GM12878 (cell line): ENCODE results near the gene DIP2C.

Experiments
- ATF3 ChIP-seq: IDR thresholded peaks from 2 replicates; pipeline ENCODE4 v1.6.1; 2011; ENCODE audit warnings: low read depth, mild to moderate bottlenecking, low read length, moderate library complexity, borderline replicate concordance; ENCODE audit errors: extremely low read depth
- CTCF ChIP-seq, 3 experiments: IDR thresholded peaks in 2 of 3; conservative IDR thresholded peaks in 1 of 3; 2 replicates each; pipeline ENCODE4 v1.5.1; 2011; ENCODE audit warnings: low read depth in 3 of 3, low read length in 3 of 3, mild to moderate bottlenecking in 3 of 3, control low read depth in 2 of 3, moderate library complexity in 2 of 3, inconsistent platforms in 1 of 3, mixed read lengths in 1 of 3; ENCODE audit not compliant: control insufficient read depth in 2 of 3, insufficient read depth in 1 of 3; ENCODE audit errors: extremely low read depth in 1 of 3
- DPF2 ChIP-seq: fragments of 450-650 bp; IDR thresholded peaks from 2 replicates; pipeline ENCODE4 v1.6.1; 2017; ENCODE audit warnings: mild to moderate bottlenecking
- MAX ChIP-seq: IDR thresholded peaks from 2 replicates; pipeline ENCODE4 v1.6.1; 2012; ENCODE audit warnings: low read depth, low read length, improper control_type of control experiment
- RCOR1 ChIP-seq: conservative IDR thresholded peaks from 2 replicates; pipeline ENCODE4 v1.6.1; 2012; ENCODE audit warnings: low read depth, low read length, improper control_type of control experiment
- REST ChIP-seq: IDR thresholded peaks from 2 replicates; pipeline ENCODE4 v1.6.1; 2012; ENCODE audit warnings: mild to moderate bottlenecking, low read depth, low read length
- RFX5 ChIP-seq: IDR thresholded peaks from 2 replicates; pipeline ENCODE4 v1.6.1; 2011; ENCODE audit warnings: low read depth, low read length, improper control_type of control experiment

GRCh38 chr10:381805-382204 lies 307.7 kb downstream of the DIP2C start:
- no peak for TF ChIP-seq RFX5
- no peak for TF ChIP-seq CTCF (IDR thresholded peaks at IDR 0.05 in 2 of 3, conservative IDR thresholded peaks at IDR 0.05 in 1 of 3; ENCODE audit: control insufficient read depth in 2 of 3, extremely low read depth in 1 of 3, insufficient read depth in 1 of 3, low read depth in 3 of 3, low read length in 3 of 3)
- no peak for TF ChIP-seq RCOR1
- TF ChIP-seq DPF2 = no peak
- TF ChIP-seq REST = no peak
- no peak for TF ChIP-seq MAX
- no peak for TF ChIP-seq ATF3
